GM18951 (cell line): ENCODE data around the gene NFATC1.

ENCODE experiments used
- POLR2A ChIP-seq: IDR thresholded peaks from 4 replicates; pipeline ENCODE4 v1.6.1; 2011; ENCODE audit warnings: mild to moderate bottlenecking; ENCODE audit not compliant: insufficient read length, insufficient read depth; ENCODE audit errors: extremely low read depth
- in situ Hi-C: fragments of 300-500 bp; cut with MboI; formaldehyde crosslinking; loops from one replicate; pipeline ENCODE4 v1.12.0; 2022; ENCODE audit warnings: low sequenced_read_pairs, mixed read lengths, inconsistent platforms; ENCODE audit not compliant: unreplicated experiment

Gene NFATC1

GRCh38 chr18:79519751-79520477, 124.2 kb downstream of the NFATC1 start:
- TF ChIP-seq POLR2A, result no peak
- in situ Hi-C loops, result no loop called here

- no peak for TF ChIP-seq POLR2A
- in situ Hi-C loops, result no loop called here
These were observed 125.0 kb downstream of the NFATC1 start for GRCh38 chr18:79520478-79521390.

- in situ Hi-C loops, result no loop called here
- TF ChIP-seq POLR2A, result no peak
These were observed 125.9 kb downstream of the NFATC1 start for GRCh38 chr18:79521416-79522205.

- peak; percentile 24 for TF ChIP-seq POLR2A
- in situ Hi-C loops, result no loop called here
These were observed 126.9 kb downstream of the NFATC1 start for GRCh38 chr18:79522451-79523205.

GRCh38 chr18:79523206-79523735, 127.5 kb downstream of the NFATC1 start:
- TF ChIP-seq POLR2A, result no peak
- in situ Hi-C loops, result no loop called here

GRCh38 chr18:79523736-79524180, 128.0 kb downstream of the NFATC1 start:
- TF ChIP-seq POLR2A, result no peak
- in situ Hi-C loops, result no loop called here

GRCh38 chr18:79524181-79525078, 128.7 kb downstream of the NFATC1 start:
- in situ Hi-C loops, result no loop called here
- TF ChIP-seq POLR2A, result peak; percentile 40

GRCh38 chr18:79525556-79526467, 130.1 kb downstream of the NFATC1 start:
- in situ Hi-C loops, result no loop called here
- TF ChIP-seq POLR2A, result no peak

- in situ Hi-C loops, result no loop called here
- no peak for TF ChIP-seq POLR2A
These were observed 131.0 kb downstream of the NFATC1 start for GRCh38 chr18:79526468-79527460.
